Osteocyte (in vitro differentiated cells): Measurements from ENCODE around the gene EPDR1. TPM values are rescaled to one million over a fixed set of nuclear protein-coding genes. Genes with fewer than 3 reads are reported as not detected.

ENCODE experiments used
- DNase-seq: peaks from one replicate; pipeline ENCODE4 v3.0.0; 2021; ENCODE audit warnings: mixed read lengths; ENCODE audit not compliant: unreplicated experiment; ENCODE audit errors: extremely low spot score
- H3K27ac Mint-ChIP-seq: one replicate; pipeline ENCODE4 v1.8.0; 2021; ENCODE audit warnings: mild to moderate bottlenecking, mixed read lengths; ENCODE audit not compliant: unreplicated experiment
- H3K27me3 Mint-ChIP-seq: one replicate; pipeline ENCODE4 v1.8.0; 2021; ENCODE audit warnings: mixed read lengths; ENCODE audit not compliant: unreplicated experiment
- H3K36me3 Mint-ChIP-seq: one replicate; pipeline ENCODE4 v1.8.0; 2021; ENCODE audit warnings: mixed read lengths; ENCODE audit not compliant: unreplicated experiment
- H3K4me1 Mint-ChIP-seq: one replicate; pipeline ENCODE4 v1.8.0; 2021; ENCODE audit warnings: mixed read lengths; ENCODE audit not compliant: unreplicated experiment
- H3K4me3 Mint-ChIP-seq: one replicate; pipeline ENCODE4 v1.8.0; 2021; ENCODE audit warnings: mild to moderate bottlenecking, moderate library complexity, mixed read lengths; ENCODE audit not compliant: unreplicated experiment
- H3K9me3 Mint-ChIP-seq: one replicate; pipeline ENCODE4 v1.8.0; 2021; ENCODE audit warnings: mixed read lengths; ENCODE audit not compliant: unreplicated experiment
- total RNA-seq: library from RNA; stranded (reverse); gene quantifications from 2 replicates; pipeline ENCODE4 v1.2.1, GENCODE V29; 2021
- TF ChIP-seq, protein P1 (sequence below): fragments of 200-600 bp; sonication (generic); IDR thresholded peaks from 2 replicates; pipeline ENCODE4 v1.5.0; 2021; ENCODE audit warnings: antibody characterized with exemption, mild to moderate bottlenecking, moderate library complexity

Gene EPDR1
- total RNA-seq, 1 donor from 2014 or later: 16.6 TPM

DNA sequence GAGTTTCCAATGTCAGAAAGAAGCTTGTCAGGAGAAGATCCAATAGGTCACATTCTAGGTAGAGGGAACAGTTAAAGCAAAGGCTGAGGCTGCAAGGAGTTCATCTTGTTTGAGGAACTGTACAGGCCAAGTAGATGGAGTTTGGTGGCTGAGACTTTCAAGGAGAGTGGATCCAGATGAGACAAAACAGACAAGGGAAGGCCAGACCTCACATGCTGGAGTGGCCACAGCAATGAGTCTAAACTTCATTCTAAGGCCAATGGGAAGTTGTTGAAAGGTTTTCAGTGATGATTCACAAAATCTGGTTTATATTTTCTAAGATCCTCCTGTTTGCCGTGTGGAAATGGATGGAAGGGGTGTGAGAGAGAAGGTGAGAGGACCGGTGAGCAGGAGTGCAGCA, 40.0 kb downstream of the EPDR1 start:
- H3K36me3 Mint-ChIP-seq: no peaks in the 10 kb centered on the region
- TF ChIP-seq, protein P1, sequence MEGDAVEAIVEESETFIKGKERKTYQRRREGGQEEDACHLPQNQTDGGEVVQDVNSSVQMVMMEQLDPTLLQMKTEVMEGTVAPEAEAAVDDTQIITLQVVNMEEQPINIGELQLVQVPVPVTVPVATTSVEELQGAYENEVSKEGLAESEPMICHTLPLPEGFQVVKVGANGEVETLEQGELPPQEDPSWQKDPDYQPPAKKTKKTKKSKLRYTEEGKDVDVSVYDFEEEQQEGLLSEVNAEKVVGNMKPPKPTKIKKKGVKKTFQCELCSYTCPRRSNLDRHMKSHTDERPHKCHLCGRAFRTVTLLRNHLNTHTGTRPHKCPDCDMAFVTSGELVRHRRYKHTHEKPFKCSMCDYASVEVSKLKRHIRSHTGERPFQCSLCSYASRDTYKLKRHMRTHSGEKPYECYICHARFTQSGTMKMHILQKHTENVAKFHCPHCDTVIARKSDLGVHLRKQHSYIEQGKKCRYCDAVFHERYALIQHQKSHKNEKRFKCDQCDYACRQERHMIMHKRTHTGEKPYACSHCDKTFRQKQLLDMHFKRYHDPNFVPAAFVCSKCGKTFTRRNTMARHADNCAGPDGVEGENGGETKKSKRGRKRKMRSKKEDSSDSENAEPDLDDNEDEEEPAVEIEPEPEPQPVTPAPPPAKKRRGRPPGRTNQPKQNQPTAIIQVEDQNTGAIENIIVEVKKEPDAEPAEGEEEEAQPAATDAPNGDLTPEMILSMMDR: no peak
- H3K27ac Mint-ChIP-seq: no peak overlapping the region
- H3K4me1 Mint-ChIP-seq: peaks cover 2% of the 10 kb centered on the region
- H3K9me3 Mint-ChIP-seq: no peaks in the 10 kb centered on the region
- no peak for DNase-seq
- H3K4me3 Mint-ChIP-seq: no peak overlapping the region
- H3K27me3 Mint-ChIP-seq: no peaks in the 10 kb centered on the region

DNA sequence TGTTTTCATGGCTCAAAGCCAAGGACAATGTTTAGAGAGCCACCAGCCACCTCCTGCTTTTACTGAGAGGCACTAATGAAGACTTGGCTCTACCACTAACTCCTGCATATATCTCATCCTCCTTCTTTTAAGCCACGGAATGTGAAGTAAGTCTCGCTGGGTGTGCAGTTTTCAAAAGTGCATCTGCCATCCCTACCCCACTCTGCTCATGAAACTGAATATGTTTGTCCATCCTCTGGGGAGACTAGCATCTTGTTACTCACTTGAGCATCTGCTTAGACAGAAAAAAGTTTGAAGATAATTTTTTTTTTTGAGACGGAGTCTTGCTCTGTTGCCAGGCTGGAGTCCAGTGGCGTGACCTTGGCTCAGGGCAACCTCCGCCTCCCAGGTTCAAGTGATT, 40.8 kb downstream of the EPDR1 start:
- H3K9me3 Mint-ChIP-seq: no peaks in the 10 kb centered on the region

DNA sequence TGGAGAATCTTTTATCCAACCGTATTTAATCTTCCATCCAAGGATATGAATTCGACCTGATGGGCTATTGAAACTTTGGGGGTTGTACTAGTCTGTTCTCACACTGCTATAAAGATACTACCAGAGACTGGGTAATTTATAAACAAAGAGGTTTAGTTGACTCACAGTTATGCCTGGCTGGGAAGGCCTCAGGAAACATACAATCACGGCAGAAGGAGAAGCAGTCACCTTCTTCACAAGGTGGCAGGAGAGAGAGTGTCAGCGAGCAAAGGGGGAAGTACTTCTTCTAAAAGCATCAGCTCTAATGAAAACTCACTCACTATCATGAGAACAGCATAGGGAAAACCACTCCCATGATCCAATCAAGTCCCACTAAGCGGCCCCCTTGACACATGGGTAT, 43.8 kb downstream of the EPDR1 start:
- Mint-ChIP-seq H3K9me3 (no peaks in the 10 kb centered on the region), H3K4me3 (no peak overlapping the region), H3K4me1 (peaks cover 2% of the 10 kb centered on the region), H3K36me3 (no peaks in the 10 kb centered on the region), H3K27ac (no peak overlapping the region), H3K27me3 (peaks cover 8% of the 10 kb centered on the region)
- no peak for DNase-seq
- TF ChIP-seq, protein P1: no peak

More for the DNA sequence above, 40.8 kb downstream of the EPDR1 start:
- H3K27ac Mint-ChIP-seq: no peak overlapping the region
- no peak overlapping the region for H3K4me3 Mint-ChIP-seq
- H3K27me3 Mint-ChIP-seq: no peaks in the 10 kb centered on the region
- peaks cover 2% of the 10 kb centered on the region for H3K4me1 Mint-ChIP-seq
- no peaks in the 10 kb centered on the region for H3K36me3 Mint-ChIP-seq
- no peak for DNase-seq
- TF ChIP-seq, protein P1: no peak

DNA sequence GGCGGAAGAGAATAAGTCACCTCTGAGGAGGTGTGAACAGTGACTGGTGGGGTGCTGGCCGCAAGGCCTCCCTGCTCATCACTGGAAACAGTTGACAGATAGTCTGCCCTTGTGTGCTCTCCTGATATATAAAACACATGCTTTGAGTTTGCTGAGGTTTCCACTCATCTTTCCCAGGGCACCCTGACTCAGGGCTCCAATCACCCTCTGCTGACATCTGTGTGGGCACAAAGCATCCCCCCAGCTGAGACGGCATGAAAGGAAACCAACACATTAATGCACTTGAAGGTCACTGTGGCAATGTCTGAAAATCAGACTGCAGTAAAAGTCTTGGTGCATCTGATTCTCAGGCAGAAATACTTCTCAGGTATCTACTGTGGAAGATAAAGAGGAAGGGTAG, 49.8 kb downstream of the EPDR1 start:
- Mint-ChIP-seq H3K27me3 (peaks cover 17% of the 10 kb centered on the region), H3K27ac (no peak overlapping the region), H3K4me1 (no peaks in the 10 kb centered on the region), H3K36me3 (no peaks in the 10 kb centered on the region), H3K4me3 (no peak overlapping the region), H3K9me3 (no peaks in the 10 kb centered on the region)
- DNase-seq: no peak
- TF ChIP-seq, protein P1: no peak

DNA sequence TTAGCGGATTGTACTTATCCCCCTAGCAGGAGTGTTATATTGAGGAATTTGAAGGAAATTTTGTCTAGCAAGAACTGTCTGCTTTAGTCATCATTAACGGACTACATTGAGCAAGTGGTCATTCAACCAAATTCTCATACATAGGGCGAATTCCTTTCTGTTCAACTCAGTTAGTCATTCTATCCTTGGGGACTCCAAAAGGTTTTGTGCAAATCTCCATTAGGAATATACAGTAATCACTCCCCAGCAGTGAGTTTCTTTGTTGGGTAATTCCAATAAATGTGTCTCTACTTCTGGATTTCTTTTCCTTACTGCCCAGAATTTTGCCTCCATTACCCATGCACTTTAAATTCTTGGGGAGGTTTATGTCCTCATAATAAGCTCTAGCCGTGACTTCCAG, 51.1 kb downstream of the EPDR1 start:
- H3K27ac Mint-ChIP-seq: no peak overlapping the region
- no peaks in the 10 kb centered on the region for H3K36me3 Mint-ChIP-seq
- TF ChIP-seq, protein P1: no peak
- H3K4me1 Mint-ChIP-seq: no peaks in the 10 kb centered on the region
- H3K4me3 Mint-ChIP-seq: no peak overlapping the region
- DNase-seq: no peak
- peaks cover 17% of the 10 kb centered on the region for H3K27me3 Mint-ChIP-seq
- no peaks in the 10 kb centered on the region for H3K9me3 Mint-ChIP-seq
